Adrenal gland (tissue), 5 donors: ENCODE data around the gene CDC42EP1.

Source experiments
- POLR2A ChIP-seq, 2 donors: fragments of 450-650 bp; IDR thresholded peaks; one replicate each; pipeline ENCODE4 v1.6.1; 2017; ENCODE audit warnings: antibody characterized with exemption in 2 of 2, mild to moderate bottlenecking in 2 of 2, moderate library complexity in 1 of 2
- TF ChIP-seq, protein P1 (sequence below), 6 experiments: fragments of 450-650 bp in 4 of 6; fragments of 200-600 bp in 2 of 6; sonication (generic) in 1 of 6; IDR thresholded peaks; 1 replicate in 5 of 6; 2 replicates in 1 of 6; pipeline versions ENCODE4 v1.5.1 to v1.8.0; 2016 to 2021; ENCODE audit warnings: antibody characterized with exemption in 6 of 6, mild to moderate bottlenecking in 2 of 6, moderate library complexity in 1 of 6
- donor health status: DM: no; HTN: no; CAD: no.

DNA sequence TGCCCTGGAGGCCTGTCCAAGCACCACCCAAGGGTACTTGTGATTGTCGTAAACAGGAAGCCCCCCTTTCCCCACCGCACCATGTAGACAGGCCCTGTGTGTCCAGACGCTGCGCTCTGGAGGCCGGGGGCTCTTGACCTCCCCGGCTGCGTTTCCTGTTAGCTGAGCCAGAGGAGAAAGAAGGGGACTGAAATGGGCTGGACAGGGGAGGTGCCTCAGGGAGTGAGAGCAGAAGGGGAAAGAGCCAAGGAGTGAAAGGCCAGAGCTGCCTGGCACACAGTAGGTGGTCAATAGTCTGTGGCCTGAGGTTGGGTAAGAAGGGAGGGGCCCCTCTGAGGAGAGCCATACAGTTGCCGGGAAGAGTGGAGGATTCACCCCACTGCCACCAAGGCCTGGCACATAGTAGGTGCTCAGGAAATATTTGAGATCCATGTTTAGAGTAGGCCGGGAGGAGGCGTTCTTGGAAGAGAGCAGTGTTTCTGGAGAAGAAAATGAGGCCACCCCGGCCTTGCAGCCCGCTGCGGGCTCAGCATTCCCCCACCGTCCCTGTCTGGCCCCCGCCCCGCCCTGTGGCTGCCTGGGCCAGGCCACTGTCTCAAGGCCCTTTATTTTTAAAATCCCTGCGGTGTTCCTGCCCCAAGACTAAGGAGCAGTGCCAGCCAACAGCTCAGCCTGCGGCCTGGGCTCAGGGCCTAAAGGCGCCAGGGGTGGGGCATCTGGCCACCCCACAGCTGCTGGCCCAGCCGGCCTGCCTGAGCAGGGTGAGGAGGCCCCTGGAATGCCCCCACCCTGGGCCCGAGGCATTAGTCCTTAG is 13.6 kb upstream of the CDC42EP1 start:
- TF ChIP-seq, protein P1, sequence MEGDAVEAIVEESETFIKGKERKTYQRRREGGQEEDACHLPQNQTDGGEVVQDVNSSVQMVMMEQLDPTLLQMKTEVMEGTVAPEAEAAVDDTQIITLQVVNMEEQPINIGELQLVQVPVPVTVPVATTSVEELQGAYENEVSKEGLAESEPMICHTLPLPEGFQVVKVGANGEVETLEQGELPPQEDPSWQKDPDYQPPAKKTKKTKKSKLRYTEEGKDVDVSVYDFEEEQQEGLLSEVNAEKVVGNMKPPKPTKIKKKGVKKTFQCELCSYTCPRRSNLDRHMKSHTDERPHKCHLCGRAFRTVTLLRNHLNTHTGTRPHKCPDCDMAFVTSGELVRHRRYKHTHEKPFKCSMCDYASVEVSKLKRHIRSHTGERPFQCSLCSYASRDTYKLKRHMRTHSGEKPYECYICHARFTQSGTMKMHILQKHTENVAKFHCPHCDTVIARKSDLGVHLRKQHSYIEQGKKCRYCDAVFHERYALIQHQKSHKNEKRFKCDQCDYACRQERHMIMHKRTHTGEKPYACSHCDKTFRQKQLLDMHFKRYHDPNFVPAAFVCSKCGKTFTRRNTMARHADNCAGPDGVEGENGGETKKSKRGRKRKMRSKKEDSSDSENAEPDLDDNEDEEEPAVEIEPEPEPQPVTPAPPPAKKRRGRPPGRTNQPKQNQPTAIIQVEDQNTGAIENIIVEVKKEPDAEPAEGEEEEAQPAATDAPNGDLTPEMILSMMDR (IDR thresholded peaks at IDR 0.05) = peak in 5 of 6 experiments; percentile 22 to 61 (median 50)
- peak in 1 of 2 donors; percentile 47 for TF ChIP-seq POLR2A (IDR thresholded peaks at IDR 0.05)
